Measurements from ENCODE around the gene WDR12.
A peak's percentile ranks its signal among the peaks of the same experiment; 100 is the strongest.
"Not testable (repeated sequence)": the region's sequence is repeated elsewhere in the genome, so short reads cannot be mapped to it uniquely, and the experiment has no call there.

Gene WDR12

GRCh38 chr2:202911512-202912341, at the start of gene WDR12, which contains the start of gene CARF:
TSS of gene WDR12 (minus strand) at chr2:202911673. CDS start at chr2:202911476, 197 bp downstream.
TSS of gene CARF (plus strand) at chr2:202912275. CDS start at chr2:202941903, 29,628 bp downstream.
- peak; percentile 96 to 97 for DNase-seq

GRCh38 chr2:202960524-202960923, 49.1 kb upstream of the WDR12 start:
- no peak for DNase-seq

GRCh38 chr2:202950592-202950991, 39.1 kb upstream of the WDR12 start:
- no peak for DNase-seq

GRCh38 chr2:202949333-202949732, 37.9 kb upstream of the WDR12 start:
- not testable (repeated sequence) for DNase-seq

- no peak for DNase-seq
Measured at GRCh38 chr2:202945497-202945896, 34.0 kb upstream of the WDR12 start.

- no peak for DNase-seq
Measured at GRCh38 chr2:202944816-202945215, 33.3 kb upstream of the WDR12 start.

- no peak for DNase-seq
Measured at GRCh38 chr2:202944408-202944807, 32.9 kb upstream of the WDR12 start.

- no peak for DNase-seq
Measured at GRCh38 chr2:202941771-202942170, 30.3 kb upstream of the WDR12 start.

- DNase-seq, result no peak
Measured at GRCh38 chr2:202938960-202939359, 27.5 kb upstream of the WDR12 start.

- DNase-seq, result no peak
Measured at GRCh38 chr2:202934456-202934855, 23.0 kb upstream of the WDR12 start.

GRCh38 chr2:202933958-202934357, 22.5 kb upstream of the WDR12 start:
- no peak for DNase-seq

- DNase-seq, result no peak
Measured at GRCh38 chr2:202933139-202933510, 21.7 kb upstream of the WDR12 start.

- no peak for DNase-seq
Measured at GRCh38 chr2:202932425-202933138, 21.1 kb upstream of the WDR12 start.

- no peak for DNase-seq
Measured at GRCh38 chr2:202918860-202919259, 7.4 kb upstream of the WDR12 start.

- not testable (repeated sequence) for DNase-seq
Measured at GRCh38 chr2:202912342-202913201, 1.1 kb upstream of the WDR12 start.

- DNase-seq, result no peak
Measured at GRCh38 chr2:202911203-202911511, 316 bp downstream of the WDR12 start.

GRCh38 chr2:202910698-202911097, 775 bp downstream of the WDR12 start:
- DNase-seq, result no peak

- not testable (repeated sequence) for DNase-seq
Measured at GRCh38 chr2:202910250-202910649, 1.2 kb downstream of the WDR12 start.

GRCh38 chr2:202909394-202910192, 1.9 kb downstream of the WDR12 start:
- DNase-seq, result no peak

GRCh38 chr2:202908186-202908585, 3.3 kb downstream of the WDR12 start:
- DNase-seq, result no peak

GRCh38 chr2:202905507-202905906, 6.0 kb downstream of the WDR12 start:
- not testable (repeated sequence) for DNase-seq

GRCh38 chr2:202885190-202885589, 26.3 kb downstream of the WDR12 start:
- DNase-seq, result no peak
